HG03095 (cell line): ENCODE data around the gene LNP1.
"Not testable (repeated sequence)": the region's sequence is repeated elsewhere in the genome, so short reads cannot be mapped to it uniquely, and the experiment has no call there.

ENCODE experiments used
- ATAC-seq: cut with Tn5 transposase; IDR thresholded peaks from one replicate; pipeline ENCODE4 v1.9.1; 2021; ENCODE audit warnings: moderate library complexity; ENCODE audit not compliant: unreplicated experiment

The LNP1 gene

DNA sequence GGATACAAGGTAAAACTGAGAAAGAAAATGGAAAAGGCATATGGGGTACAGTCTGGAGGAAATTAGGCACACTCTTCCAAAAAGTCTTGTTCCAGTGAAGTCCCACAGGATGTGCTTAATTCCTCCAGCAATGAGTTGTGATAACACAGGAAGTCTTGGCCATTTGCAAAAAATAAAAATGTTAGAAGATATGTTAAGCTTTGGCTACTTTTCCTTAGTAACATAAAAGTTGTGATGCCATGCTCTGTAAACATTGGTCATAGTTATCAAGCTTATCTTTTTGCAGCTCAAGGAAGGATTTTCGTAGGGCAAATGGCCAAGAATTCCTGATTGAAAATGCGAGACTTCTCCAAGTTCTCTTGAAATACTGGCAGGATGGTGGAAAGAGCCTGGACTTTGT lies 26.4 kb downstream of the LNP1 start:
- no peak for ATAC-seq

DNA sequence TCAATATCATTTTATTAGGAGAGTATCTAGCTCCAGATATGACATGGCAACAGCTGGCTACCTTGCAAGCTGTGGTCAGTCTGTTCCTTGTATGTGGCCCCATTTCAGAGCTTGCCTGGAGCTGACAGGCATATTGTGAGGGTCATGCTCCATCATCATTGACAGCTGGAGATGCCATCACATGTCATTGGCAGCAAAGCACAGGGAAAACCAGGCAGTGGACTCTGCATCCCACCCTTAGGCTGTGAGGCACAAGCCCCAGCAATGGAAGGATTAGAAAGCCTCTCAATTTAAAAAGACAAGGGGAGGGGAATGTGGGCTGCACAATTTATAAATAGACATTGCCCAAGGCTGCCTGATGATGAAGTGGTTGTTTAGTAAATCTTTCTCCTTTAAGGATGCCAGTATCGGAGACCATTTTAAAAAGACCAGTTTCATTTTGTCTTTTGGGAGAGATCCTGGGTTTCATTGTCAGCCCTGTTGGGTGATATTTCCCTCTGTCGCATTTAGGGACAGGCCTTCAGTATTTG lies 27.9 kb downstream of the LNP1 start:
- no peak for ATAC-seq

DNA sequence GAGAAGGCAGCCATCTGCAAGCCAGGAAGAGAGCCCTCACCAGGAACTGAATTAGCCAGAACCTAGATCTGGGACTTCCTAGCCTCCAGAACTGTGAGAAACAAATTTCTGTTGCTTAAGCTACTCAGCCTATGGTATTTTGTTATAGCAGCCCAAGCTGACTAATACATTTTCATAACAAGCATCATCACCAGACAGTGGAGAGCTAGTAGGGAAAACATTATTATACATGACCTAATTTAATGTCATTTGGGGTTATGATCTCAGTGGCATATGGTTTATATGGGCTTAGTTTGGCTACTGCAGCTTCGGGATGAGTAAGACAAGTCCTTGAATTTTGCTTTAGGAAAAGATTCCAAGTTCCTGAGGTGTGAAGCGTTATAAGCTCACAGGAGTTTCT lies 35.6 kb downstream of the LNP1 start:
- ATAC-seq = no peak

DNA sequence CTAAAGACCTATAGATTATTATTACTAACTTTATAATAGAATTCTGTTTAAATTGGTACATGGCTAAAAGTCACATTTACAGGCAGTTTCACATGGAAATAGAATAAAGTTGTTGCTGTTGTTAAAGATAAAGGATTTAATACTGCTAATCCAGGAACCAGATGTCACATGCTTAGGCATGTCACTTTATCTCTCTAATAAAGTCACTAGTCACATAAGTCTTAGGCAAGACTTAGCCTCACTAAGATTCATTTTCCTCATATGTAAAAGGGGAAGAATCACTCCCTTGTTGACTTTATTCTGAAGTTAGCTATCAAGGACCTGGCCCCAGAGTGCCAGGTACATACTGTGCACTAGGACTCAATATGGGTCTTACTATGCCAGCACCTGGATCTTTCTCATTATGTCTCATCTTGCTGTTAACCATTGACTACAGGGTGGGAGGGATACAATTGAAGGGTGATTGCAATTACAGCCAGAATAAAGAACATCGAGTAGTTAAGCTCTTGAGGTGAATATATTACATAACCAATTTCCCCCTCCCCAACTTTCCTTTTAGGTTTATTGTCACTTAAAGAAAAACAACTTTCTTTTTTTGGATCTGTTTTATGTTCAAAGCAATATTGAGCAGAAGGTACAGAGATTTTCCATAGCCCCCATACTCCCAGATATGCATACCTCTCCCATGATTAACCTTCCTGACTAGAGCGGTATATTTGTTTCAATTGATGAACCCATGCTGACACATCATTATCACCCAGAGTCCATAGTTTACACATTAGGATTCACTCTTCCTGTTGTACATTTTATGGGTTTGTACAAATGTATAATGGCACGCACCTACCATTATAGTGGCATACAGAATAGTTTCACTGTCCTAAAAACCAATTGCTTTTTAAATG lies 36.6 kb downstream of the LNP1 start:
- no peak for ATAC-seq

DNA sequence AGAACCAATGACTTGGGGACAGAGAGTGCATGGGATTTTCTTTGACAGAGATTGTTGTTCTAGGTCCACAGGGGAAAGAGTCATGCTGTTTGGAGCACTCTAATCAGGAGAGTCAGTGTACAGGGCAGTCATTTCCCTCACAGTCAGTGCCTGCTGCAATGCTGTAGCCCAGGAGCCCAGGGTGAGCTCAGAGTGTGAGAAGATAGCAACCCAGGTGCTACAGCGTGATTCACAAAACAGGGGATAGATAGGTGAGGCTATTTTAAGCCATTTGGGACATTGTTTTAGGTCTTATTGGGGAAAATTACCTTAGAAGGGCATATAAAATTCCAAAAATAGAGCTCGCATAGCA lies 37.3 kb downstream of the LNP1 start:
- ATAC-seq = no peak

DNA sequence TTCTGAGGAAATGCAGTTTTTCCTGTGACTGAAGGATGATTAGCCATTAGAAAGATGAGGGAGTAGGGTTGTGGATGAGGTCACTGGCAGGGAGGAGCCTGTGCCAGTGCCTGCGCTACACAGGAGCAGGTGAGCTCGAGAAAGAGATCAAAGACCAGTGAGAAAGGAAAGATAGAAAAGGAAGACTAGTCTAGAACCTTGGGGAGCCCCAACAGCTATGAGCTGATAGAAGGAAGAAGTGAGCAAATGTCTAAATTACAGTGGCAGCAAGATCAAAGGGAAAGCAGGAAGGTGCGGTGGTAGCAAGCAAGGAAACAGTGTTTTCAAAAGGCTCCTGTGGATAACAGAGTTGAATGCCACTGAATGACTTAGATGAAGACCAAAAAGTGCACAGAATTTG lies 39.6 kb downstream of the LNP1 start:
- no peak for ATAC-seq

DNA sequence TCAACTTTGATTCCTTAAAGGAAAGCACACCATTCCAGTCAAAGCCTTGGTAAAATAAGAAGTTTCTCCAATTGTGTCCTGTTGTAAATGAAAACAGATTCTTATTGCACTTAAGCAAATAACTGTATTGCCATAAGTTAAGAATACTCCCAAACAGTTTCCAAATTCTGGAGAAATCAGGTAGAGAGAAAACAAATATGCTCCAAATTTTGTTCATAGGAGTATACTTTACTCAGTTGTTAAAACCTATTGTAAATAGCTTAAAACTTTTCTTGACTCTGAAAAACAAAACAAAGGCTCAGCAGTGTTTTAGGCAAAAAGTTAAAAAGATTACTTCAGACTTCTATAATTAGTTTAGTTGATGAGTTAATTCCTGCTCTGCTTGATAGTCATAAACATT lies 42.4 kb downstream of the LNP1 start:
- ATAC-seq = no peak

DNA sequence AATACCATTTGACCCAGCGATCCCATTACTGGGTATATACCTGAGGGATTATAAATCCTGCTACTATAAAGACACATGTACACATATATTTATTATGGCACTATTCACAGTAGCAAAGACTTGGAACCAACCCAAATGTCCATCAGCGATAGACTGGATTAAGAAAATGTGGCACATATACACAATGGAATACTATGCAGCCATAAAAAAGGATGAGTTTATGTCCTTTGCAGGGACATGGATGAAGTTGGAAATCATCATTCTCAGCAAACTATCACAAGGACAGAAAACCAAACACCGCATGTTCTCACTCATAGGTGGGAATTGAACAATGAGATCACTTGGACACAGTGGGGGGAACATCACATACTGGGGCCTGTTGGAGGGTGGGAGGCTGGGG lies 45.7 kb downstream of the LNP1 start:
- not testable (repeated sequence) for ATAC-seq

DNA sequence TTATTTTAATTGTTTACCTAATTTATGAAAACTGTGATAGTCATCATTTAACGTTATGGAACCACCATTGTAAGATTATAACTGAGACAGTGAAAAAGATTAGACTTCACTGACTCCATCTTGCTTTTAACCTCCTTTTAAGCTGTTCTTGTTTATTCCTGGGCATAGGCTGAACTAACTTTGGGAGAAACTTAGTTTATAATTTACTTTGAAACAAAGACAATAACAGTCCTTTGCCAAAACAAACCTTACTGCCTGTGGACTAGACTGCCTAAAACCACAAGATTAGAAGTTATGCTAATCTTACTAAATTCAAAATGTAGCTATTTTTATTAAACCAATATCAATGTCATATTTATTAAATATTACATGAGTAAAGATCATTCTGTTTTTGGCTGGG lies 46.7 kb downstream of the LNP1 start:
- ATAC-seq = no peak

DNA sequence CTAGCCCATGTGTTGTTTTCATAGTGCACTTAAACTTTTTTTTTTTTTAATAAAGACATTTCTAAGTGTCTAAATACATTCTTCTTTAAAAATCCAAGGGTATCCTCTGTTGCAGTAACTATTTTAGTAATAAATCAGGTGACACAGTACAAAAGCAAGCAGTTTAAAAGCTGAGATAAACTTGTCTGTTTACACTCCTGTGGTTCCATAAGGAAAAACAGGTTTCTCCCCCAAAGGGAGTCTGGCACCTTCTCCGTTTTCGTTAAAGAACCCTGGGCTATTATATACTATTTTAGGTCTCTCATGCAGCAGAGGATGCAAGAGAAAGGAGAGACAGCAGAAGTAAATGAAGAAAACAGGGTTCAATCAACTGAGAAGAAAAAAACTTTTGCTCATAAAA lies 47.9 kb downstream of the LNP1 start:
- no peak for ATAC-seq

DNA sequence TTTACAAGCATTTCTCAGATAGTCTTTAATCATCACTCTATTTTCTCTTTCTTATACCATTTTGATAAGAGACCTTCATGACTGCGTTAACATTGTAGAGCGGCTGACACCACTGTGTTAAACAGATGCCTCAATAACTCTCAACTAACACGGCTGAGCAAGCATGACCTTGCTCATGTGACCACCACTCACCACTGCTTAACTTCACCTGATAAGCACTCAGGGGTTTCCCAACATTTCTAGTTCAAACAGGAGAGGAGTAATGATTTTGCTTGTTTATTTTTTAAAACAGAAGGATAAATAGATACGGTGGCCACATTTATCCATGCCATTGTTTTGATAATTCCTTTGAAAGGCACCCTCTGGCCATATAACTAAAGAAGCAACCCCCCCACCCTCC lies 53.3 kb downstream of the LNP1 start:
- no peak for ATAC-seq

DNA sequence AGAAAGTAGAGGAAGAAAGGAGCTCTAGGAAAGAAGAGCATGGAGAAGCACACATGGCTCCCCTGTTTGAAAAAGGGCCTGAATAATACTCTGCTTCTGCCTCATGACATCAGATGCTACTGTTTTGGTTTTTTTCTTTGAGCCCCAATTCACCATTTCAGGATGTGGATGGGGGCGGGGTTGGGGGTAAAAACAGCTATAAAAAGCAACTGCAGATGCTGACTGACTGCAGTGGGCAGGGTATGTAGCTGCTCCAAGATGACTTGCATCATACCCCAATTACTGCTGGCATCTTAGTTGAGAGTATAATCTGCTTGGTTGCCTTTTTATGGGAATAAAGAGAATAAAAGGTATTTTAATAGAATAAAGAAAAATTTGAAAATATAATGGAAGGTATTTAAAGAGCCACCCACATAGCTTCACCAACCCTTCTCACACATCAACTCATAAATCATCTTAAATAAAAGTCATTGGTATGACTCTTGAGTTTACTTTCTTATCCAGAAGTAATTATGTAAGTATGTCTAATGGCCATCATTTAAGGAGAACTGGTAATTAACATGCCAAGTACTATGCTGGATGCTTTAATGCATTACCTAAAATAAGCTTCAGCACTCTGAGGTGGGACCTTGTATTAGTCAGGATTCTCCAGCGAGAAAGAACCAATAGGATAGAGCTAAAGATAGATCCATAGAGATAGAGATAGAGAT lies 54.7 kb downstream of the LNP1 start:
- ATAC-seq = no peak

DNA sequence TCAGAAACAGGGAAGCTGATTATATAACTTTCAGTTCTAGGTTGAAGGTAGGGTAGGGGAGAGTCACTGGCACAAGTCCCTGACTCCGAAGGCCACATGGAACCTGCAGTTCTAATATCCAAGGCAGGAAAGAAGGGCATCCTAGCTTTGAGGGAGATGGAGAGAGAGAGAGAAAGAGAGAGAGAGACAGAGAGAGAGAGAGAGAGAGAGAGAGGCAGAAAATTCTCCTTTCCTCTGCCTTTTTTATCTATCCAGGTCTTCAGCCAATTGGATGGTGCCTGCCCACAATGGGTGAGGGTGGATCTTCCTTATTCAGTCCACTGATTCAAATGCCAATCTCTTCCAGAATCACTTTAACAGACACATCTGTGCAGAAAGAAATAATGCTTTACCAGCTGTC lies 55.4 kb downstream of the LNP1 start:
- no peak for ATAC-seq

DNA sequence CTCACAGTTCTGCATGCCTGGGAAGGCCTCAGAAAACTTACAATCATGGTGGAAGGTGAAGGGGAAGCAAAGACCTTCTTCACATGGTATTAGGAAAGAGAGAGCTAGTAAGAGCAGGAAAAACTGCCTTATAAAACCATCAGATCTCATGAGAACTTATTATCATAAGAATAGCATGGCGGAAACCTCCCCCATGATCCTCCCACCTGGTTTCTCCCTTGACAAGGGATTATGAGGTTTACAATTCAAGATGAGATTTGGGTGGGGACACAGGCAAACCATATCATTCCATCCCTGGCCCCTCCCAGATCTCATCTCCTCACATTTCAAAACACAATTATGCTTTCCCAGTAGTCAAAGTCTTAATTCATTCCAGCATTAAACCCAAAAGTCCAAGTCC lies 56.5 kb downstream of the LNP1 start:
- no peak for ATAC-seq

DNA sequence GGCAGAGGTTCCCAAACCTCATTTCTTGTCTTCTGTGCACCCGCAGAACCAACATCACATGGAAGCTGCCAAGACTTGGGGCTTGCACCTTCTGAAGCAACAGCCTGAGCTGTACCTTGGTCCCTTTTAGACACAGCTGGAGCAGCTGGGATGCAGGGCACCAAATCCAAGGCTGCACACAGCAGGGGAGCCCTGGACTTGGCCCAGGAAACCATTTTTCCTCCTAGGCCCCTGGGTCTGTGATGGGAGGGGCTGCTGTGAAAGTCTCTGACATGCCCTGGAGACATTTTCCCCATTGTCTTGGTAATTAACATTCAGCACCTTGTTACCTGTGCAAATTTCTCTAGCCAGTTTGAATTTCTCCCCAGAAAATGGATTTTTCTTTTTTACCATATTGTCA lies 57.5 kb downstream of the LNP1 start:
- ATAC-seq = no peak

DNA sequence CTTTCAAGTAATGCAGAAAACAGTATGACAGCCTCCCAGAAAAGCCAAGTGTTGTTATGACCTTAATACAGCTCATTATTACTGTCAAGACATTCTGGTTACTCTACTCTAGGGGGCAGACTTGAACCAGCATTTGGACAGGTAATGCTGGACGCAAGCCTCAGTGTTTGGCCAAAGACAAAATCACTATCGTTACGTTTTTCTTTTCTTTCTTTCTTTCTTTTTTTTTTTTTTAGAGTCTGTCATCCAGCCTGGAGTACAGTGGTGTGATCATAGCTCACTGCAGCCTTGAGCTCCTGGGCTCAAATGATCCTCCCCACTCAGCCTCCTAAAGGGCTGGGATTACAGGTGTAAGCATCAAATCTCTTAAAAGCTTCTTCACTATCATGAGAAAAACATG lies 61.7 kb downstream of the LNP1 start:
- peak; percentile 89 for ATAC-seq

DNA sequence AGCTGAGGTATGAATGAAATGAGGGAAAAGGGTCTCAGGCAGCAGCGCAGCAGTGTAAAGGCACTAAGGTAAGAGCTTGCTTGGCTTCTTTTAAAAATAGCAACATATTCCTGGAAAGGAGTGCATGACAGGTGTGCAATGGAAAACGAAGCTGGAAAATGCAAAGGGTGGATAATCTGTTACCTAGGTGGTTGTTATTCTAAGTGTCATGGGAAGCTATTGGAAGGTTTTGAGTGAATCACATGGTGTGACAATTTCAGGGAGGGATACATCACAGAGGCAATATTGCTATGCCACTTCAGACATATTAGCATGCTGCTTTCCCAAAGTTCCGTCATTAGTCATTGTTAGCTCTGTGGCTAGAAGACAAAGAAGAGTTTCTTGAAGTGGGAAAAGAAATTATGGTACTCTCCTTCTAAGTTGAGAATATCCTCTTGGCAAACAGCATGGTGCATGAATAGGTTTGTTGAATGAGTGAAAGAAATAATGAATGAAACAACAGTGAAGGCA lies 62.4 kb downstream of the LNP1 start:
- no peak for ATAC-seq

DNA sequence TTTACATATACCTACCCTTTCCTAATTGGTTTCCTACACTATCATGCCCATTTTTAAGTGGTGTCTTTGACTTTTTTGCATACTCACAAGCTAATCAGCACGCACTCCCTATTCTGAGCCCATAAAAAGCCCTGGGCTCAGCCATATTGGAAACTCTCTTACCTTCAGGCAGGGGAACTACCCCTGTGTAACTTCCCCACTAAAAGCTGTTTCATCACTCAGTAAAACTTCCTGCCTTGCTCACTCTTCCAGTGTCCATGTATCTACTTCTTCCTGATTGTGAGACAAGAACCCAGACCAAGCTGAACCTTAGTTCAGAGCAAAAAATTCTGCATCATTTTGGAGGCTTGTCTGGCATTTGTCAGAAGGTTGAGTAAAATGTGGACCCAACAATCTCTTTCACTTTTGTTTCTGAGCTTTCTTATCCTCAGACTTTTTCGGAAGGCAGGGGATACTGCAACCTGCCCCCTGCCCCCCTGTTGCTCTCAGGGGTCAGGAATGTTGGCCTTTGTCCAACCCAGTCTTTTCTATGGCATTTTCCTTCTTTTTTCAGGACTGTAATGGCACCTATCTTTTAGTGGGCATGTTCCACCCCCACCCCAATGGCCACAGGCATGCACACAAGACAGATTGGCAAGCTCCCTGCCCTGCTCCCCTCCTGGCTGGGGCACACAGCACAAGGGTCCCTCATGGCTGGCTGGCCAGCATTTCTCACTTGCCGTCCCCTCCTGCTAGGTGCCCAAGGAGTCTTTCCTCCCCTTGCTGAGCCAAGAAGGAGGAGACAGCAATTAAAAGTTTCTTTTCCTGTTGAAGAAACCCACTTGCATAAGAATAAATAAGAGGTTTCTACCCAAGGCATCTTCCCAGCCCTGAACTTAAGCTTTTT lies 64.8 kb downstream of the LNP1 start:
- ATAC-seq = no peak

DNA sequence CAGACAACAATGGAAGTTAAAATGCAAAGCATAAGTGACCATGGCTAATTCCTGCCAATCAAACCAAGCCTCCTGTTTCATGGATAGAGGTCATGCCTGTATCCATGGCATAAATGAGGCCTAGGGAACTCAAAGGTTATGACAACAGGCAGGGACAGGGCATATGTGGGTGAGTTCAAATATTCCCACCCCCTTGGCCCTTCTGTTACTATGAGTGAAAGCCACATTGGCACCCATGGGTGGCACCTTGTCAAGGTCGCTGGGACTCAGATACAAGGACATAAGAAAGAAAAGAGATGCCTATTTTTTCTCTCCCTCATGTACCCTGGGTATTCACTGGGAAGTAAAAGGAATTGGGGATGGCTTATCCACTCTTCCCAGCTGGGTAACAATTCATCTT lies 65.8 kb downstream of the LNP1 start:
- no peak for ATAC-seq

DNA sequence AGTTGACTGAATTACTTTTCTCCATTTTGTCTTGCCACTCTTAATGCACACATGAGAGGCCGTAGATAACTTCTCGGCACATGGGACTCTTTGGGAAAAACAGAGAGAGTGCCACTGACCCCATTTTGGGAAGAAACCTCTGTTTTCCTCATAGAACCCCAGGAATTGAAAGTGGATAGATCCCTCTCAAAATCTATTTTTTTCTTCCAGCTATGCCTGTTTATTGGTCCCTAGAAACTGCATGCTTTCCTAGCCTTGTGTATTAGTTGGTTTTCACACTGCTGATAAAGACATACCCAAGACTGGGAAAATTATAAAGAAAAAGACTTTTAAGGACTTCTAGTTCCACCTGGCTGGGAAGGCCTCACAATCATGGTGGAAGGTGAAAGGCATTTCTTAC lies 67.3 kb downstream of the LNP1 start:
- no peak for ATAC-seq

DNA sequence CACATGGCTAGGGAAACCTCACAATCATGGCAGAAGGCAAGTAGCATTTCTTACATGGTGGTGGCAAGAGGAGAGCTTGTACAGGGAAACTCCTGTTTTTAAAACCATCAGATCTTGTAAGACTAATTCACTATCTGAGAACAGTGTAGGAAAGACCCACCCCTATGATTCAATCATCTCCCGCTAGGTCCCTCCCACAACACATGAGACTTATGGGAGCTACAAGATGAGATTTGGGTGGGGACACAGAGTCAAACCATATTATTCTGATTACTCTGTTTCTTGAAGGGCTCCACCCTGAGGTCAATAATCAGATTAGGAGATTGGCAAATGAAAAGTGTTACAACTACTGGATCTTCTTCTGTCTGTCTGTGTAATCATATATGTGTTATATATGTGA lies 69.6 kb downstream of the LNP1 start:
- no peak for ATAC-seq
